GM21529 (cell line): ENCODE measurements around the gene BLOC1S5.

Experiments used
- ATAC-seq: cut with Tn5 transposase; IDR thresholded peaks from one replicate; pipeline ENCODE4 v1.9.1; 2021; ENCODE audit not compliant: unreplicated experiment

Gene BLOC1S5

DNA sequence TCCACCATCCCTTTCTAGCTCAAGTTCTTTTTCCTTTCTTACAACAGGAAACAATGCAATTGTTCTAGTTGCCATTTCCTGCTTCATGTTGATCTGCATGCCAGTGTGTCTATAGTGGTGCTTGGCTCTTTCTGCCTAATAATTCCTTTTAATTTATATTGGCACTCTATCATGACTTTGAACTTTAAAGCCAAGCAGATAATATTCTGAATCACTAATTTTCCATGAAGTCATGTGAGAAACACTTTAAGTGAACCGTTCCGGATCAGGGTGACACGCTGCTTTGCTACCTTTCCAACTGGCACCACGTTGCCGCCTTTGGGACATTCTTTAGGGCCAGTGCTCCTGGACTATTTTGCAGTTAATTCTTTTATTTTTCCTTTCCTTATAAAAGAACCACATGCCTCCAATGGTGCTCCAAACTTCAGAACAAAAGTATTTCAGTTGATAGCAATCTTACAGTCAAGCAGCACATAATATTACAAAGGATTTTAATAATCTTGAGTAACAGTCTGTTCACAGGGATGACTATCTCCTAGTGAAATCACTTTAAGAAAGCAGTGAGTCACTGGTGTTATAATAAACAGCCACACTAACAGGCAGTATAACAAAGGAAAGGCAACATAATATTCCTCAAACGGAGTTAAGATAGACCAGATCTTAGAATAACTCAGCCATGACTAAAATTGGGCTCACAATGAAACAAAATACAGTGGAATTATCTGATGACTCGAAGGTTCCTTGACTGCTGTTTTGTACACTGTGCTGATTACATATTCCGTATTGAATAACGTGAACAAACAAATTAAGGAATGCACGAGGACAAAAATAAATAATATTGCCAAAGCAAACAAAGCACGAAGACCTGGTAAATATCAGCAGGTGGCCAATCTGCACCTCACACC is 19.0 kb upstream of the BLOC1S5 start:
- no peak for ATAC-seq

DNA sequence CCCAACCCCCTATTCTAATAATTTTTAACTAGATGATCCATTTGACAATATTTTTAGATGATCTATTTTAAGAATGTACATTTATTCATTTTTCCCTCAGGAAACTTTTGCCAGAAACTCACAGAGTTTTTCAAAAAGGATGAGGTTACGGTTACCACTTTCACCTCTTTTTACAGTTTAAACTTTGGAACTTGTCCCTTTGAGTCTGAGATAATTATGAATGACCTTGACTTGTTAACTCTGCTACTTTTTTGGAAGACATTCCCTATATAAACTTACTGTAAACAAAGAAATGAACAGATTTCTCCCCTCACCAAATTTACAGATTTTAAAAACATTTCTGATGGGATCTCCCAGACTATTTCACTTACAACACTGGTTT is 18.4 kb upstream of the BLOC1S5 start:
- no peak for ATAC-seq

- no peak for ATAC-seq
These were observed 16.4 kb upstream of the BLOC1S5 start for GRCh38 chr6:8080362-8081151.

DNA sequence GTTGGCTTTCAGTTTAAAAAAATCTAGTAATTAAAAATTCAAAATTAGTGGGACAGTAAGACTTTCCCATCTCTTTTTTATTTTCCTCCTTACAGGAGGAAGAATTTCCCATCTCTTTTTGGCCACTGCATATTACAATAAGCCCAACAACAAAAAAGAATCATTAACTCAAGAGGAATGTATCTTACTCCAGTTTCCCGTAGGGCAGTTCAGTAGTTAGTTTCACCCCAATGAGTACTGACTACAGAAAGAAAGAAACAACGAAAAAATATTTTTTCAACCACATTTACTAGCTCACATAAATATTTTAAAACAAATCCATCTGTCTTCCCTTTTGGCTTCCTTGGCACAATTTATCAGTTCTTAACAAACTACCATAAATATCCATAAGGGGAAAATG is 14.9 kb upstream of the BLOC1S5 start:
- ATAC-seq: no peak

DNA sequence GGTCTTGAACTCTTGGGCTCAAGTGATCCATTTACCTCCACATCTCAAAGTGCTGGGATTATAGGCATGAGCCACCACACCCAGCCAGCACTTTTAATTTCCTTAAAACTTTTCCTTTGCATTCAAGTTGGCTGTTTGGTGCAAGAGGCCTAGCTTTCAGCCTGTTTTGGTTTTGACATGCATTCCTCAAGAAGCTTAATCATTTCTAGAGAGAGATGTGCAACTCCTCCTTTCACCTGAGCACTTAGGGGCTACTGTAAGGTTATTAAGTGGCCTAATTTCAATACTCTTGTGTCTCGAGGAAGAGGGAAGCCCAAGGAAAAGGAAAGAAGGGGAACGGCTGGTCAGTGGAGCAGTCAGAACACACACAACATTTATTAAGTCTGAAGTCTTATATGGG is 13.8 kb upstream of the BLOC1S5 start:
- ATAC-seq: no peak

GRCh38 chr6:8075704-8076103 is 11.5 kb upstream of the BLOC1S5 start:
- no peak for ATAC-seq

- no peak for ATAC-seq
These were observed 11.0 kb upstream of the BLOC1S5 start for GRCh38 chr6:8075185-8075584.

DNA sequence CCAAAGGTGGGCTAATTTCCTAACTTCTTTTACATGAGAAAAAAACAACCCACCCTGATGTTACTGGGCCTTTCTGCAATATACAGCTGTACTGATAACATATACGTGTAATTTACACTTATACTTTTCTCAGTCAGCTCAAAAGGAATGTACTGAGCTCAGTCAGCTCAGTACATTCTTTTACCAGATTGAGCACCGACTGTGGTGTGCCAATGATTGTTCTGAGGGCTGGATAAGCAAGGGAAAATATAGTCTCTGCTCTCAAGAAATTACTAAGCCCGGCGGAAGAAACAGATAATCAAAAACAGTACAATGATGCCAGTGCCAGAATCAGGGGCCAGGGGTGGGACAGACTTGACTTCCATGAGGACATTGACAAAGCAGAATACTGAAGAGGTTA is 10.0 kb upstream of the BLOC1S5 start:
- ATAC-seq: no peak

DNA sequence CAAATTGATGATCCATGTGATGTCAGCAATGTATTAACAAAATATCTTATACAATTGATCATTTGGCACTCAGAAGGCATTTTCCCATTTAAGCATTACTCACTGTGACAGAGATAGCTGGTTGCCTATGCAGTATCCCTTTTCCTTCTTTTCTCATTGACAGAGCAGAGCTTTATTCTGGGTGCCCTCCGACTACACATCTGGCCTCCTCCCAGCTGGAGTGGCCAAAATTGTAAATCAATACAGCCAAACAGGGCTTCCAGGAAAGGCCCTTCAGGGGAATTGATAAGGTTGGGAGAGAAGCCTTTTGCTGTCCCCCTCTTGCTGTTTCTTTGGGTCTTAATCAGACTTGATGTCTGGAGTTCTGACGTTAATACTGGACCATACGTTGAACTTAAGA is 9.6 kb upstream of the BLOC1S5 start:
- ATAC-seq: no peak

- ATAC-seq: no peak
These were observed 6.5 kb upstream of the BLOC1S5 start for GRCh38 chr6:8070718-8071117.

- ATAC-seq: no peak
These were observed 5.6 kb upstream of the BLOC1S5 start for GRCh38 chr6:8069631-8070284.

GRCh38 chr6:8069151-8069550 is 5.0 kb upstream of the BLOC1S5 start:
- no peak for ATAC-seq

DNA sequence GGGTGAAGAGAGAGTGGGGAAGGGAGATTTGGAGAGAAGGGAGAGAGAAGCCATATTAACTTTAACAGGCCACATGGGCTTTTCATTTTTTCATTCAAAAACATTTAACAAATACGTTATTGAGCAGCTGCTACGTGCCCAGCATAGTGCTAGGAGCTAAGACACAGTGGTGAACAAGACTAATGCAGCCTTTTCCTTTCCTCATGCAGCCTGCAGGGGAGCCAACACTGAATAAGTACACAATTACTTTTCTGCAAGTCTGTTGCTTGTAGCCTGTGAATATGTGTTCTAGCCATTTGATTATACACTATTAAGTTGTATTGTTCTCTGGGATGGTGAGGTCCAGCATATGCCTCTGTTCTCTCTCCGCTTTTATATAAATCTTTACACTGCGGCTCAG is 1.9 kb upstream of the BLOC1S5 start:
- ATAC-seq: no peak

DNA sequence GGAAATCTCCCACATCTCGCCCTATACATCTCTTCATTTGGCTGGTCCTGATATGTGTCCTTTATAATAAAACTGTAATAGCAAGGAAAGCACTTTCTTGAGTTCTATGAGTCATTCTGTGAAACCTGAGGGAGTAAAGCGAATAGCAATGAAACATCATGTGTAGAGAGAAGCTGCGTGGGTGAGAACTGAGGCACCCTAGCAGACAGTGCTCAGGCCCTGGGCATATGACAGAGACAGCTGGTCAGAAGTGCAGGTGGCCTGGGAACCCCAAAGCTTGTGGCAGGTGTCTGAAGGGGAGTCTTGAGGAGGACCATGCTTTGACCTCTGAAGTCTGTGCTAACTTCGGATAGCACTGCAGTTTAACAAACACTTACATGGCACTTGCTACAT is 1.3 kb upstream of the BLOC1S5 start:
- peak; percentile 52 for ATAC-seq

DNA sequence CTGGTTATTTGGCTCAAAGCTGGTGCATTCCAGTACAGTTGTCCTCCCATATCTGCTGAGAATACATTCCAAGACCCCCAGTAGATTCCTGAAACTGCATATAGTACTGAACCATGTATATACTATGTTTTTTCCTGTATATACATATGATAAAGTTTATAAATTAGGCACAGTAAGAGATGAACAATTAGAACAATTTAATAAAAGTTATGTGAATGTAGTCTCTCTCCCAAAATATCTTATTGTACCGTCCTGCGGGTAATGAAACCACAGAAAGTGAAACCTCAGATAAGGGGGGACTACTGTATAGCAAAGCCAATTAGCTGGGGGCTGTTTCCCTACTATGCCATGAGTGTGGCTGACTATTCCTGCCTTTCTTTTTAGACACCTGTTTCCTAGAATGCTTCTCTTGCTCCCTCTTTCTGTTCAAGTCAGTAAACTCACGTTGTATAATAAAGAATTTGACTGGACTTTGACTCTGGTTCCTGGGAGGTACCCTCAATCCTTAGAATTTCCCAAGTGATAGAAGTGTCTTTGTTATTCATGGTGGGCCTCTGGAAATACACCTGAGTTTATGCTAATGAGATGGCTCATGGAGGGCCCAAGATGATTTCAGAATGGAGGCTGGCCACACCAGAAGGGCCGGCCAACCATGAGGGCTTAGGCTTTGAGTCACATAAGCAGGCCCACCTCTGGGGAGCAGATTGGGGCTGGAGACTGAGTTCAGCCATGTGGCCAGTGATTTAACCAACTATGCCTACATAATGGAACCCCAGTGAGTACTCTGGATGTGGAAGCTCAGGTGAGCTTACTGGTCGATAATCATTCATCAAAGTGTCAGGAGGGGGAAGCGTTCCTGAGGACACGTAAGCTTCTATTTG is 689 bp upstream of the BLOC1S5 start:
- ATAC-seq: peak; percentile 4

DNA sequence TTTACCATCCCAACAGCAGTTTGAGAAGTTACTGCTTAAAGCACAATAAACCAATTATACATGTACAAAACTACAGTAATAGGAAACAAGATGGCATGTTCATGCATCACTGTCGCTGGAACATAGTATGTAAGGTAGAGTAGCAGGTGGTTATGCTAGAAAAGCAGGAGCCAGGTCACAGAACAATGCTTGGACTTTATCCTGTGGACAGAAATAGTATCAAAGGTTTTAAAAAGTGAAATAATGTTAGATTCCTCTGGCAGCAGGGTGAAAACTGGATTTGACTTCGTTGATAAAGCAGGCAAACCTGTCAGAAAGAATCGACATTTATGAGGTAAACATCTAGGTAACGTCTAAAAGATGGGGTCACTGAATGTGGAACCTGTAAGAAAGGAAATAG is 2.5 kb downstream of the BLOC1S5 start:
- no peak for ATAC-seq

GRCh38 chr6:8060346-8060745 is 3.8 kb downstream of the BLOC1S5 start:
- ATAC-seq: no peak

DNA sequence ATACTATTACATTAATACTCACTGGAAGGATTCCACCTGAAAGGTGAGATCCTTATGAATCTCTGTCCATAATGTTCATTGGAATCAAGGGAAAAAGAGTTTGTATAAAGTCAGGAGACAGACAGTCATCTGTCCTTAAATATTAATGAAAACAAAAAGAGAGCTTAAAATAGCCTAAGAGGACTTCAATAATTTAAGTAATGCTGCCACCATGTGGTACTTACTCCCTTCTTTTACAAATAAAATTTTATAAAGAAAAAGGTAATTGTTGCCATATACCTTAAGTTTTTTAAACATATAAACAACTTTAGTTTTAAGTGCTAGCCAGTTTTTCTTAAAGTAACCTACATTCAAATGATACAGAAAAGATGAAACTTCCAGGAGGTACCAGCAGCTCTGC is 5.1 kb downstream of the BLOC1S5 start:
- ATAC-seq: no peak

GRCh38 chr6:8057793-8058192 is 6.4 kb downstream of the BLOC1S5 start:
- ATAC-seq: no peak

DNA sequence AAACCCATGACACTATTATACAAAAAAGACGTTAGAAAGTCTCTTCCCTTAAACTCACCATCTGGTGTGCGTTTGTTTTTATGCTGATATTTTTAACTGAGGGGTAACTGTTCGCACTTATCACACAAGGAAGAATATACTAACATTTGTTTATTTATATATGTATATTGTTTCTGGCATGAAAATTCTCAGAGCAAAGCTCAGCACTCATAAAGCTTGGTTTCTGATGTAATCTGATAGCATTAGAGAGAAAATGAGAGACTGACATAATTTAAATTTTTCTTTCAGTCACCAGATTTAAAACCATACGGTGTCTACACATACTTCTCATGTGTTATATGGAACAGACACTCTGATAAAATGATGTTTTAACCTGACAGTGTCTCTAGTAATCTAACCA is 6.9 kb downstream of the BLOC1S5 start:
- no peak for ATAC-seq

GRCh38 chr6:8054276-8054675 is 9.9 kb downstream of the BLOC1S5 start:
- ATAC-seq: no peak
